ENCODE results near the gene SLC22A15.
"Not testable (repeated sequence)": the region's sequence is repeated elsewhere in the genome, so short reads cannot be mapped to it uniquely, and the experiment has no call there.

The SLC22A15 gene

DNA sequence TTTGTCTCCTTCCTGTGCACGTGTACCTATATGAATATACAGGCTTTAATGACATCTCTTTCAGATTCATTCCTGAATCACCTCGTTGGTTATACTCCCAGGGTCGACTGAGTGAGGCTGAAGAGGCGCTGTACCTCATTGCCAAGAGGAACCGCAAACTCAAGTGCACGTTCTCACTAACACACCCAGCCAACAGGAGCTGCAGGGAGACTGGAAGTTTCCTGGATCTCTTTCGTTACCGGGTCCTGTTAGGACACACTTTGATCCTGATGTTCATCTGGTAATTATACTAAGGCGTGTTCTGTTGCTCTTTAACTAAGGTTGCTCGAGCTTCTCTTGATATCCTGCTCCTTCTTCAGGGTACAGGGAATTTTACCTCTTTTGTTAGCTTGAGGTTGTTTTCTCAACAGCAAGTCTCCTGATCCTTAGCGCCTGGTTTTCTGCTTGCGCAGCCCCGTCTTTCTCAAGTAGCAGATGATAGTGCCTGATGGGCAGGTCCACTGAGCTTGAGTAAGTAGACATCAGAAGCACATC is 55.1 kb downstream of the SLC22A15 start:
- no peak for DNase-seq (ENCODE audit: low read depth in 2 of 2)

DNA sequence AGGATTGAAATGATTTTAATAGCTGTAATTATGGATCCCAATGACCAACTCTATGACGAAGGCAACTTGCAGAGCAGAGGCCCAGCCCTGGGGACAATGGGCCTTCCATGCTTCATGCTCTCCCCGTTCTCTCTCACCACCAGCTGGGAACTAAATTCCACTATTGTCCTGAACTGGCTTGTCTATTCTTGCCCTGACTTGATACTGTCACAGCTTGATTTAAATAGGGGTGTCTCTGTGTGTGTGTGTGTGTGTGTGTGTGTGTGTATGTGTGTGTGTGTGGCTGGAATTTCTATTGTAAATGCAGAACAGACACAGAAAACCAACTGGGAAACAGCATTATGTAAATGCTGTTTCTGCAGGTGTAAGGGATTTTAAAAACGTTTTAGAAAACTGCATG is 57.0 kb downstream of the SLC22A15 start:
- no peak for DNase-seq (ENCODE audit: low read depth in 2 of 2)

DNA sequence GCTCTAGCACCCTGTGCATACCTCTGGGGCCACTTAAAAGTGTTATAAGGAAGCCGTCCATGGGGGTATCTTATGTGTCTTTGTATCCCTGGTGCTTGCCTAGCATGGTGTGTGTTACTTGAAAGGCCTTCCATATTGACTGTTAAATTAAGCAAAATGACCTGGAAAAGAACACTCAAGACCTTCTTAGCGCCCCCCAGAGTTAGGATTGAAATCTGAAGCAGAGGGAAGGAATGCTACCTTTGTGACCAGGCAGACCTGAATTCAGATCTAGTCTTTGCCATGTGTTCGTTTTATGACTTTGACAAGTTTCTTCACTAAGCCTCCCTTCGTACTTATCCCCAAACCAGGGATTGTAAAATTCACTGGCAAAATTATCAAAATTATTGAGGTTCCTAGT is 59.9 kb downstream of the SLC22A15 start:
- DNase-seq (ENCODE audit: low read depth in 2 of 2), result no peak

DNA sequence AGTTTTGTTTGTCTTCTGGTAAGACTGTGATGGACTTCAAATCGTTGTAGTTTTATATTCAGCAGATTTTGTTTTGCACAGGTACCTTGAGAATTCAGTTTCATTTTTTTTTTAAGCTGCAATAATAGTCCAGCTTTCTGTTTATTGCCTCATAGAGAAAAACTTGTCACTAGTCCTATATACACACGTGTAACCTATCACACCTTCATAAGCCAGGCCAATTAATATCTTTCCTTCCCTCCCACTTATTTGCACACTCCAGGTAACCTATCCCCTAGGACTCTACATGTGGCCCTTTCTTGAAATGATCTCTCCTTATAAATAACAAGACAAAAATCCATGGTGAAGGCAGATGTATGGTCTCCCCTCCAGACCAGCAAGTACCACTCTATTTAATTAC is 62.4 kb downstream of the SLC22A15 start:
- no peak for DNase-seq (ENCODE audit: low read depth in 2 of 2)

DNA sequence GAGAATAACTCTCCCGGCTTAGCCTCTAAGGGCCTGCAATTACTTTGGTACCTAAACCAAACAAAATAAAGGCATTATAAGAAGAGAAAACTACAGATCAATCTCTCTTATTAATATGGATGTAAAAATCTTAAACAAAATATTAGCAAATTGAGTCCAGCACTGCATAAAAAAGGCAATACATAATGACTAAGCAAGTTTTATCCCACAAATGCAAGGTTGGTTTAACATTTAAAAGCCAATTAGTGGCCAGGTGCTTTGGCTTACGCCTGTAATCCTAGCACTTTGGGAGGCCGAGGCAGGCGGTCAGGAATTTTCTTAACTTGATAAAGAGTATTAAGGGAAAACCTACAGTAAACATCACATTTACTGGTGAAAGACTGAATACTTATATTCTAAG is 67.8 kb downstream of the SLC22A15 start:
- DNase-seq (ENCODE audit: low read depth in 2 of 2), result no peak

DNA sequence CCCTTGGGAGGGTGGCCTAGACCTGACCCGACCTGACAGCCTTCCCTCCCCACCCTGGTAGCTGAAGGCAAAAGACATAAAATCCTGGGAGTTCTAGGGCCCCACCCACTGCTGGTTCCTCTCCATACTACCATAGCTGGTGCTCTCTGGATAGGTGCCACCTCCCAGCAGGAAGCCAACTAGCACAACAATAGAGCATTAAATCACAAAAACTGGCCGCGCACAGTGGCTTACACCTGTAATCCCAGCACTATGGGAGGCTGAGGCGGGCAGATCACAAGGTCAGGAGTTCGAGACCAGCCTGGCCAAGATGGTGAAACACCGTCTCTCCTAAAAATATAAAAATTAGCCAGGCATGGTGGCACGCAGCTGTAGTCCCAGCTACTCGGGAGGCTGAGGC is 70.6 kb downstream of the SLC22A15 start:
- DNase-seq (ENCODE audit: low read depth in 2 of 2), result not testable (repeated sequence)

DNA sequence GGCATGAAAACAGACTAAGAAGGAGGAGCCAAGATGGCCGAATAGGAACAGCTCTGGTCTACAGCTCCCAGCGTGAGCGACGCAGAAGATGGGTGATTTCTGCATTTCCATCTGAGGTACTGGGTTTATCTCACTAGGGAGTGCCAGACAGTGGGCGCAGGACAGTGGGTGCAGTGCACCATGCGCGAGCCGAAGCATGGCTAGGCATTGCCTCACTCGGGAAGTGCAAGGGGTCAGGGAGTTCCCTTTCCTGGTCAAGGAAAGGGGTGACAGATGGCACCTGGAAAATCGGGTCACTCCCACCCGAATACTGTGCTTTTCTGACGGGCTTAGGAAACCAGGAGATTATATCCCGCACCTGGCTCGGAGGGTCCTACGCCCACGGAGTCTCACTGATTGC is 75.6 kb downstream of the SLC22A15 start:
- not testable (repeated sequence) for DNase-seq (ENCODE audit: low read depth in 2 of 2)

DNA sequence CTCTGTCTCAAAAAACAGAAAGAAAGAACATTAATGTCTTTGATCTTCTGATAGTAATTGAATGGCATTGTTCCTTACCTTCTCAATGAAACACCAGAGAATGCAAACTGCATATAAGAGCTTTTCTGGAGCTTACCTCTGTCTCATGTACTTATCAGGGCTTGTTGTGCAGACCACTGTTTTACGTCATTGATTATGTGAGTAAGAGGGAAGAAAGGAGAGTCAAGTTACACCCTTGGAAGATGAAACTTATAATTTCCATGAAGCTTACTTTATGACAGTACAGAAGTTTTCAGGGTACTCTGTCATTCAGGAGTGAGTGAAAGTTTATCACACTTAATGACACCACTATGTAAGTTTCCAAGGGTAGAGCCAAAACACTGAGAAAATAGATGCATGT is 85.9 kb downstream of the SLC22A15 start:
- DNase-seq (ENCODE audit: low read depth in 2 of 2), result no peak

DNA sequence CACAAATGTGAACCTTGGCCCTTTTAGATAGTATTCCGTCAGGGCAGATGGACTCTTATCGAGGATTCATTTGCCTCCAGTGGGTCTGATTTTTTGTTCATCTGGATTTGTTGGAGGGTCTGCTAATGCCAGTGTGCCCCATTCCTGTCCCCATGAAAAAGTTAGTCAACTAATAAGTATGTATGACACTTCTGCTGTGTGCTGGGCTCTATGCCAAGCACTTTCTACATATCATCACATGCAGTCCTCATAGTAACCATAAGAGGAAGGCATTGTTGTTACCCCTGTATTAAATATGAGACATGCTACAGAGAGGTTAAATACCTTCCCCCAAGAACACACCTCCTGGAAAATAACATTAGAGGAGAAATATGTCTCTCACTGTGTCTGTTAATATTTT is 88.3 kb downstream of the SLC22A15 start:
- DNase-seq (ENCODE audit: low read depth in 2 of 2), result peak; percentile 37 to 42

DNA sequence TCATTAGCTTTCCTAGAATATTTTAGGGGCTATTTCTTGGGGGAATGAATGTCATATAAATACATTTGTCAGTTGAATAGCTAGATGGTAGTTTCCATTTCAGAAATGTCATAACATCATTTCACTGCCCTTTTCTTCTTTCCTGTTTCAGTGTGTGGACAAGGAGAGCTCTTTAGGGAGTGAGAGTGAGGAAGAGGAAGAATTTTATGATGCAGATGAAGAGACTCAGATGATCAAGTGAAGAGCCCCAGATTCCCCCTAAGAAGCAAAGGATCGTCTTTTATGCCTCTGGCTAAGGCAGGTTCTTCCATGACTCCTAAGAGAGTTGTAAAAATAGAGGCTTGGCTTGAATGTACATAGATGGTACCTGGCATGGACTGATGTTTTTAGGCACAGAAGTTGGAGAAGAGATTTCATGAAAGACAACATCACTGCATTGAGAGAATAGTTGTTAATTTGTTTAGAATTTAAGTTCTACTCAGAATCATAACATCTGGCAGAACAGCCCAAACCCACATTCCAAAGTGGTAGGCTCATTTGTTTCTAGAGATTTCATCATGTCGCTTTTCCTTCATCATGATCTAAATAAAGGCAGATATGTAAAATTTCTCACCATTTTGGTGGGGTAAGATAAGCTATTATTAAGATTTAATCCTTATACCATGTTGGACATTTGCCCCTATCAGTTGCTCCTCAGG is 90.7 kb downstream of the SLC22A15 start:
- DNase-seq (ENCODE audit: low read depth in 2 of 2), result peak; percentile 86 to 88

DNA sequence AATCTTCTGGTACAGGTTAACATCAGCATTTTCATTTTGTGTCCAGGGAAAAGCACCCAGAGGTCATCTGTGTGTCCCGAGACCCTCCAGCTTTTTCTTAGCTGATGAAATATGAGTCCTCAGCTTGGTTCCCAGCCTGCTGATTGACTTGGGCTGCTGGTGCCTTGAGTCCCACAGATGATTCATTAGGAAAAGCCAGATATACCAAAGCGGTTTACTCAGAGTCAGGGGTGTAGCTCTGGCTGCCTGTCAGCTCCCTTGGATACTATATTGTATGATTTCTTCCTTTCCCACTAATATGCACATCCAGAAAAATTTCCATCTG is 91.2 kb downstream of the SLC22A15 start:
- peak; percentile 89 to 91 for DNase-seq (ENCODE audit: low read depth in 2 of 2)

DNA sequence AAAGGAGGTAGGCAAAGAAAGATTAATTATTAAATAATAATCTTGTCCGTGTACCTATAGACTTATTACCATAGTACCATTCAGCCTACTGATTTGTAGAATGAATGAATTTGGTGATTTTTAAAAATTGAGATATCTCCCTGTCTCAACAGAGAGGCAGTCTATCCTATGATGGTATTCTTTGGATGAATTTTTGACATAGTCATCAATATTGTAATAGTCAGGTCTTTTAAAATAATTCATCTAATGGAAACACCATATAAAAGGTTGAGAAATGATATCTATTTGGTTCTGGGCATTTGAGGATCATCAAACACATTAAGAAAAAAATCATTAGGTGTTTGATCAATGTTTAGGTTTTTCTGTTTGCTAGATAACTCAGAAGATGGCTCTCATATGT is 99.3 kb downstream of the SLC22A15 start:
- no peak for DNase-seq (ENCODE audit: low read depth in 2 of 2)

DNA sequence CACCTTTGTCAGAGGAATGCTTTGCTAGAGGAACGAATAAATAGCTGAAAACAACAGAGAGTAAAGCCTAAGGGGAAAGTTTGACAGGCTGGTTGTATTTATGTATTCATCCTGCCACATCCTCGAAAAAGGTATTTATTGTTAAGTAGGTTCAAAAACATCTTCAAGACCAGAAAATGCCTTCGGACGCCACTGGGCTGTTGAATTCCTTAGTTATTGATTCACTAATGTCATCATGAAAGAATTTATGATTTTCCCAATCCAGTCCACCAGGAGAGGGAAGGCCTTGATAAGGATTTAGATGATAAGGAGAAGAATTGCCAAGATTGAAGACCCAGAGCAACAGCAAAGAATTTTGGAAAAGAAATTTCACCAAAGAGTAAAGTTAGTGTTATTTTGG is 99.7 kb downstream of the SLC22A15 start:
- peak; percentile 9 to 12 for DNase-seq (ENCODE audit: low read depth in 2 of 2)

DNA sequence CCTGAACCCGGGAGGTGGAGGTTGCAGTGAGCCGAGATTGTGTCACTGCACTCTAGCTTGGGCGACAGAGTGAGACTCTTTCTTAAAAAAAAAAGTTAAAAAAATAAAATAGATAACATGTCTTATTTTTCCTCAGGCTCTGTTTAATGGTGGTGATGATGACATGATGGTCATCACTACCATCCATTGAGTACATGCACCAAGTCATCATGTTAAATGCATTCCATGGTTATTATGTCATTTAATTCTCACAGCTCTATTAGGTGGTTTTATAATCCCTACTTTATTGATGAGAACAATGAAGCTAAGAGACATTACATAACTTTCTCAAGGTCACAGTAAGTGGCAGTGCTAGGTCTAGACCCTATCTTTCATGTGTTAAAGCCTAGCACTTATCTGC is 100.5 kb downstream of the SLC22A15 start:
- no peak for DNase-seq (ENCODE audit: low read depth in 2 of 2)

DNA sequence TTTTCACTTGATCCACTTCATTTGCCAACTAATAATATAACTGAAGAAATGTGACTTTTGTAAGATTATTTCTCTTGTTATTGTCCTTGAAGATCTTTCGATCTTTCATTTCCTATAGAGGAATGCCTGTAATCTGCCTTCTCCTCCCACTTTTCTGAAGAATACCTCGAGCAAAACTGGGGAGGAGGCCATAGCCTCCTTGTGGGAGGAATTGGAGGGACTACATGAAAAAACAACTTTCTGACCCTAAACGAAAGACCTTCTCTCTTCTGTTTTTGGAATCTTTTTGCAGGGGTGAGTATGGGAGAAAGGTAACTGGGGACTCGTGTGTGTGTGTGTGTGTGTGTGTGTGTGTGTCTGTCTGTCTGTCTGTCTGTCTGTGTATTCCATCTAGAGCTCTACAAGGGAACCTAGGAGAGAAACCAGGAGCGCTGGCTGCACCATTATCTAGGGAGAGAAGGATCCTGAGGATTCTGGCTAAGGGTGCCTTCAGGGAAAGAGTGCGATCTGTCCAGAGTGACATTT is 102.4 kb downstream of the SLC22A15 start:
- no peak for DNase-seq (ENCODE audit: low read depth in 2 of 2)

DNA sequence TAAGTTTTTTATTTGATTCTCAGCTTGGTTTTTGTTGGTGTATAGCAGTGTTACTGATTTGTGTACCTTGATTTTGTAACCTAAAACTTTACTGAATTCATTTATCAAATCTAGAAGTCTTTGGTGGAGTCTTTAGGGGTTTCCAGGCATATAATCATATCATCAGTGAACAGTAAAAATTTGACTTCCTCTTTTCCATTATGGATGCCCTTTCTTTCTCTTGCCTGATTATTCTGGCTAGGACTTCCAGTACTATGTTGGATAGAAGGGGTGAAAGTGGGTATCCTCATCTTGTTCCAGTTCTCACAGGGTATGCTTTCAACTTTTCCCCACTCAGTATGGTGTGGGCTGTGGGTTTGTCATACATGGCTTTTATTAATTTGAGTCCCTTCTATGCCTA is 111.3 kb downstream of the SLC22A15 start:
- DNase-seq (ENCODE audit: low read depth in 2 of 2), result no peak

DNA sequence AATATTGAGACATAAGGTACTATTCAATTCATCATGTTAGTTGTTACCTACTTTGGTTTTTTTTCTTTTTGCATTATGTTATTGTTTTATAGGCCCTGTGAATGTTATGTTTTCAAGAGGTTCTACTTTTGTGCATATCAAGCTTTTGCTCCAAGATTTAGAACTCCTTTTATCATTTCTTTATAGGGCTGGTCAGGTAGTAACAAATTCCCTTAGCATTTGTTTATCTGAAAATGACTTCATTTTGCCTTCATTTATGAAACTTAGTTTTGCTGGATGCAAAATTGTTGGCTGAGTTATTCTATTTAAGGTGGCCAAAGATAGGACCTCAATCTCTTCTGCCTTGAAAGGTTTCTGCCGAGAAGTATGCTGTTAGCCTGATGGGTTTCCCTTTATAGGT is 113.6 kb downstream of the SLC22A15 start:
- no peak for DNase-seq (ENCODE audit: low read depth in 2 of 2)

DNA sequence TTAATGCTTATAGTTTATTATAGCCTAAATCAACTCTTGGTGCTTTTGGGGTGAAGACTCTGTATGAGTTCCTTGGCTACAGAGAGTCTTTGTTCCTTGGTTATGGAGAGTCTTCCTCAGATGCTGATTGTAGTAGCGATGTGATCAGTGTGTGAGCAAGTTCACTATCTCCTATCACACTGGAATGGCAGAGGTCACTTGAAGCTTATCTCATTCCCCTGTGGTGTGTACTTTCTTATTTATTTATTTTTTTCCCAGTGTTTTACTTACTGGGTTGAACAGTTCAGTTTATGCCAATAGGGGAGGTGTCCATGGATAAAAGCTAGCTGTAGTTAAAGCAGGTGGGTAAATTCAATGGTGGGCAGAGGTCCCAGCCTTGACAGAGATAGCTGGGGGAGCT is 114.8 kb downstream of the SLC22A15 start:
- no peak for DNase-seq (ENCODE audit: low read depth in 2 of 2)

DNA sequence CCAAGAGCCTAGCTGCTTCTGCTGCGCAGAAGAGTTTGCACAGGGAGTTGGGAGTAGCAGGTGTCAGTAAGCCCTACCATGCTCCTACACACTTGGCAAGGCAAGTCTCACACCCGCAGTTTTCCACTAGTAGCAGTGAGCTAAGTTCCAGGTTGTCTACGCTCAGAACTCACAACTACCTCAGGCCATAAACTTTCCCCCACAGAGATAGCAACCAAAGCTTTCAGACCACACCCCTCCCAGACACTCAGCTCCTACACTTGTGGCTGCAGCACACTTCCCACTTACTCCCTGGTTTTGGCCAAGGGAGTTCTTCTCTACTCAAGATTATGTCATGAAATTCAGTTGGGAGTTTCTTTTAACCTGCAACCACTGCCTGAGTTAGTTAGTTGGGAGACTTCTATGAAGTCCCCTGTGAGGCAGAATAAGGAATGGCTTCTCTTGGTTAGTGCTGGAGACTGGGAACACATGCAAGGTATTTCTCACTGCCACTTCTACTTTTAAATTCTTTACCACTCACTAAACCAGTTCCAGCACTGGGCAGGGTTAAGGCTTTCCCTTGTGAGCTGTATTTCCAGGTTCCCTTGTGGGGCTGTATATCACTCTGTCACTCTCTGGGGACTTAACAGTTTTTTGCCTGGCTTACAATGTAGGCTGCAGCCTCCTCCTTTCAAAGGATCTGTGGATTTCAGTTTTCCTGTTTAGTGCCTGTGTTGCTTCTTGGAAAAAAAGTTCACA is 116.6 kb downstream of the SLC22A15 start:
- DNase-seq (ENCODE audit: low read depth in 2 of 2), result no peak

DNA sequence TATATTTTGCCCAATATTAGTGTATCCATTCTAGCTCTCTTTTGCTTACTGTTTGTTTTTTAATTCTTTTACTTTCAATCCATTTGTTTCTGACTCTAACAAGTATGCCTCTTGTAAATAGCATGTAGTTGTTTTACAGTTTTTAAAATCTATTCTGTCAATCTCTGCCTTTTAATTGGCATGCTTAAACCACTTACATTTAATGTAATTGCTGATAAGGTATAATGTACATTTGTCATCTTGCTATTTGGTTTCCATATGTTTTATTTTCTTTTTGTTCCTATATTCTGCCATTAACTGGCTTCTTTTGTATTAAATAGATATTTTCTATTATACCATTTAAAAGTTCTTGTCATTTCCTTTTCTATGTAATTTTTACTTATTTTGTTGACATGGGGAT is 118.7 kb downstream of the SLC22A15 start:
- DNase-seq (ENCODE audit: low read depth in 2 of 2), result no peak

DNA sequence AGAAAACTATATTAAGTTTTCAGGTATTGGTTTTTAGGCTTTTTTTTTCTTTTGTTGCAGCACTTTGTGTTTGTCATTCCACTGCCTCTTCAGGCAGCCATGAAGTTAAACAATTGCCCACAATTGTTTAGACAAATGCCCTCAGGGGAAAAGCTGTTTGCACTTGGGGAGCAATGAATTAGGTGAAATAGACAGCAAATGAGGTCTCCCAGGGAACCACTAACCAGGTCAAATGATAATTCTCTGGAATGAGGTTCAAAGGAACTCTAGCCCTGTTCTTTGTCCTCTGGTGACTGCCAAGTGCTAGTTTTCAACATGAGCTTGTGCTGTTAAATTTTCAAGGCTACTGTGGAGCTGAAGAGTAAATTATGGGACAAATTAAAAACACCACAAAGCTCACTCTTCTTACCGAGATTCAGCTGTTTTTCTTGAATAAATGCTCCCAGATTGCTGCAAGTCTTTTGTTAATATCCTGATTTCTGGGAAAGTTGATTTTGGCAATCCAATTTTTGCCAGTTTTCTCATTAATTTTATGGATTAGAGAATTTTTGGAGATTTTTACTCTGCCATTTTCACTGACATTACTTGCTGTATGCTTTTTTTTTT is 119.8 kb downstream of the SLC22A15 start:
- no peak for DNase-seq (ENCODE audit: low read depth in 2 of 2)

DNA sequence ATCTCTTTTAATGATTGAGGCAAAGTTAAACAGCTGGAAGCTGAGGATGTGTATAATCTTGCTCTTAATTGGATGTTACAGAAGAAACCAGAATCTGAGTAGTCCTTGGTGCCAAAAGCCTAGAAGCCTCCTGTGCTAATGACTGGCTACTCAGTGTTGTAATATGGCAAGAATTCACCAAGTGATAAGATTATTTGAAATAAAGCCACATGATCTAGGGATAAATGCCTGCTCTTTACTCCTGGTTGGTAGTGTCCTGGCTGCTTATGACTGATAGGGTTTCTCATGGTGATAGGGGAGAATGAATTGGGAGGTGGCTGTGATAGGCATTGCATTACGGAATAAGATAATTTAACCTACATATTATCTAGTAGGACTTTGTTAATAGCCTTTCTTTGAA is 121.3 kb downstream of the SLC22A15 start:
- DNase-seq (ENCODE audit: low read depth in 2 of 2), result no peak

DNA sequence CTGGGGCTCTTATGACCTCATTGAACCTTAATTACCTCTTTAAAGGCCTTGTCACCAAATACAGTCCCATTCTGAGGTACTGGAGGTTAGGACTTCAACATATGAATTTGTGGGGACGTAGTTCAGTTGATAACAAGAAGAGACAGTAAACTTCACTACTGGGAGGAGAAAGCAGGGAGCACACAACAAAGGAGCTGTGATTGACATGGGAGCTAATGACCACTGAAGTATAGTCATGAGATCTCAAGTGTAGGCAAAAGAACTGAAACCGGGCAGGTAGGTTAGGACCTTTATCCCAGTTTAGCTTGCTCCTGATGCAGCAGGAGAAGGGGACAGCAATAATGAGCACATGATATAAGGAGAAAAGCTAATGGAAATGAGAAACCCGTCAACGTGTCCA is 123.1 kb downstream of the SLC22A15 start:
- DNase-seq (ENCODE audit: low read depth in 2 of 2), result no peak
